Brain microvascular endothelial cell (primary cell): ENCODE data around the gene MYOM1.

Experiments
- DNase-seq: peaks from one replicate; pipeline ENCODE4 v3.0.0-alpha.2; 2020
- H3K27ac ChIP-seq: fragments of 250-450 bp; sonication (Bioruptor Pico); 2 replicates; pipeline ENCODE4 v1.5.1; 2020; ENCODE audit warnings: mild to moderate bottlenecking, moderate library complexity
- H3K27me3 ChIP-seq: fragments of 250-450 bp; sonication (Bioruptor Pico); replicated peaks from 2 replicates; pipeline ENCODE4 v1.5.1; 2020; ENCODE audit warnings: mild to moderate bottlenecking
- H3K36me3 ChIP-seq: fragments of 250-450 bp; sonication (Bioruptor Pico); replicated peaks from 2 replicates; pipeline ENCODE4 v1.5.1; 2020; ENCODE audit warnings: mild to moderate bottlenecking
- H3K4me3 ChIP-seq: 2 replicates; pipeline ENCODE4 v1.5.1; 2011; ENCODE audit warnings: low read depth, mild to moderate bottlenecking, control low read depth, low read length, moderate library complexity
- in situ Hi-C: cut with HindIII; loops from 2 replicates; pipeline ENCODE4 v1.10.0; 2017; ENCODE audit warnings: low sequenced_read_pairs, low pct_ligation_motif_present
- TF ChIP-seq, protein P1 (sequence below): IDR thresholded peaks from 2 replicates; pipeline ENCODE4 v1.5.1; 2011; ENCODE audit warnings: low read depth, mild to moderate bottlenecking, moderate library complexity, low read length, control low read depth, inconsistent platforms; ENCODE audit errors: missing control alignments

Gene MYOM1

DNA sequence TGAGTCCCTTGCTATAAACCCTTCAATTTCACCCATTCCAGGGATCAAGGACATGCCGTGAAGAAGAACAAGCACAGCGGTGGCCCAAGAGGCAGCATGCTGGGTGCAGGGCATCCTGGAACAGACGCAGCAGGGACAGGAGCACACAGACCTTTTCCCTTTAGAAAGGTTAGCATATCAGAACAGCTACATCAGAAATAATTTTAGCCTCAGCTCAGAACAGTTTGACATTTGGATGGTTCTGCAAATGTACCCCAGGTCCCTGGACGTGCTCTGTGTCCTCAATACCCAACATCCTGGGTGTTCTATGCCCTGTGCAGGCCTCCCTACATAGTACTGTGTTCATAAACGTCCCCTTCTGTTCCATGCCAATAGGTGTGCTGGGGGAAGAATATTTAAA is 80.4 kb downstream of the MYOM1 start:
- Histone ChIP-seq H3K27me3 (no peaks in the 10 kb centered on the region), H3K27ac (no peak overlapping the region), H3K4me3 (no peak overlapping the region), H3K36me3 (no peaks in the 10 kb centered on the region)
- DNase-seq, result no peak
- in situ Hi-C loops, result no loop called here
- TF ChIP-seq, protein P1, sequence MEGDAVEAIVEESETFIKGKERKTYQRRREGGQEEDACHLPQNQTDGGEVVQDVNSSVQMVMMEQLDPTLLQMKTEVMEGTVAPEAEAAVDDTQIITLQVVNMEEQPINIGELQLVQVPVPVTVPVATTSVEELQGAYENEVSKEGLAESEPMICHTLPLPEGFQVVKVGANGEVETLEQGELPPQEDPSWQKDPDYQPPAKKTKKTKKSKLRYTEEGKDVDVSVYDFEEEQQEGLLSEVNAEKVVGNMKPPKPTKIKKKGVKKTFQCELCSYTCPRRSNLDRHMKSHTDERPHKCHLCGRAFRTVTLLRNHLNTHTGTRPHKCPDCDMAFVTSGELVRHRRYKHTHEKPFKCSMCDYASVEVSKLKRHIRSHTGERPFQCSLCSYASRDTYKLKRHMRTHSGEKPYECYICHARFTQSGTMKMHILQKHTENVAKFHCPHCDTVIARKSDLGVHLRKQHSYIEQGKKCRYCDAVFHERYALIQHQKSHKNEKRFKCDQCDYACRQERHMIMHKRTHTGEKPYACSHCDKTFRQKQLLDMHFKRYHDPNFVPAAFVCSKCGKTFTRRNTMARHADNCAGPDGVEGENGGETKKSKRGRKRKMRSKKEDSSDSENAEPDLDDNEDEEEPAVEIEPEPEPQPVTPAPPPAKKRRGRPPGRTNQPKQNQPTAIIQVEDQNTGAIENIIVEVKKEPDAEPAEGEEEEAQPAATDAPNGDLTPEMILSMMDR, result no peak

DNA sequence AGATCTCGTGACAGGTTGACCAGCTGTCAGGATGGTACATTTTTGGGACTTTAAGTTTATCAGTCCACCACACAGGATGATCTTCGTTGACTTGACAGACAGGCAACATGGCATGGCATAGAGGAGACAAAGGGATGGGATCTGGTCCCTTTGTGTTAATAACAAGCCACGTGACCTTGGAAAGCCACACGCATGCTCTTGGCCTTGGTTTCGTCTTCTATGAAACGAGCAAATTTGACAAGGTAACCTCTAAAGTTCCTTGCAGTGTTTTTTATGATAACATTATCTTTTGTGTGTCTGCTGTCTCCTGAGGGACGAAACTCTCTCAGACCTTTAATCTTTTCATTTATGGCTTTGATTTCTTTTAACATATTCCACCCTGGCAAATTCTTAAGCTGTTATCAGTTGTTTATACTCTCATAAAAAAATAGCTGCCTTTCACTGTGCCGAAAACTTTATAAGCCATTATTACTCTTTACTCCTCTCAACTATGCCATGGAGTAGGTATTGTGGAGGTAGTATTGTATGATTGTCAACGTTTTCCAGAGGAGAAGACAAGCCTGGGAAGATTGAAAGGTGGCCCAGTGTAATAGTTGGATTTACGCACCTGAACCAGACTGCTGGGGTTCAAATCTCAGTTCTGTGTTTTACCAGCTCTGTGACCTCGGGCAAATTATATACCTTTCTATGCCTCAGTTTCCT is 81.3 kb downstream of the MYOM1 start:
- Histone ChIP-seq H3K36me3 (no peaks in the 10 kb centered on the region), H3K27ac (no peak overlapping the region), H3K27me3 (no peaks in the 10 kb centered on the region), H3K4me3 (no peak overlapping the region)
- in situ Hi-C loops, result no loop called here
- DNase-seq, result no peak
- TF ChIP-seq, protein P1, result no peak

DNA sequence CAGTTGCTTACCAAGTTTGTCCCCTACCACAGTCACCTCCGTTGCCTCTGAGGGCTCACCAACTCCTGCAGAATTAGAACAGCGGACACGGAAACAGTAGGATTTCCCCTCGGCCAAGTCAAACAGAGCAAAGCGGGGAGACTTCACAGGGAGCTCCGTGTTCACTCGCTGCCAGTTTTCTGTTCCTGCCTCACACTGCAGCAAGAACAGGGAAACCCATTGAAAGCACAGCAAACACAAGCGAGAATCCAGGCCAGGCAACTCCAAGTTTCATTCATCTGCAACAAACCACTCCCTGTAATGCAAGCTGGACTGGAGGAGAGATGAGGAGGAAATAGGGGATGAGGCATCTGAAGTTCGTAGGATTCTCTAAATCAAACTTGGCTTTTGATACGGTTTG is 84.2 kb downstream of the MYOM1 start:
- DNase-seq, result no peak

DNA sequence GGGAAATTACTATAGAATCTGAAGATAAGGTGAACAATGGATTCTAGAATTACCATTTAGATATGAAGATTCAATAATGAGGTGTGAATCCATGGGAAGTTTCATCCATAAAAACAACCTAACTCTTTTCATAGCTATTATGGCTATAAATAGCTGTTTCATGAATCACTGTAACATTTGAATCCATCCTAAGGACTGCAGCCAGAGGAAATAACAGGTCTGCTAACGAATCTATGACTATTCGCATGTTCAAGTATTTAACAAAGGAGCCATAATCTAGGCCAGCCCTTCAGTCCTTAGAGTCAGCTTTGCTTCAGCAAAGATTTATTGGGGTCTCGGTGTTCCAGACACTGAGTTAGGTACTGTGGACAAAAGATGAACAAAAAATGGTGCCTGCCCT is 87.1 kb downstream of the MYOM1 start:
- in situ Hi-C loops, result no loop called here
- Histone ChIP-seq H3K4me3 (no peak overlapping the region), H3K36me3 (no peaks in the 10 kb centered on the region), H3K27me3 (no peaks in the 10 kb centered on the region), H3K27ac (no peak overlapping the region)
- DNase-seq, result no peak
- TF ChIP-seq, protein P1, result no peak

More for the DNA sequence above, 84.2 kb downstream of the MYOM1 start:
- Histone ChIP-seq H3K27me3 (no peaks in the 10 kb centered on the region), H3K36me3 (no peaks in the 10 kb centered on the region), H3K27ac (no peak overlapping the region), H3K4me3 (no peak overlapping the region)
- in situ Hi-C loops, result no loop called here
- TF ChIP-seq, protein P1, result no peak

DNA sequence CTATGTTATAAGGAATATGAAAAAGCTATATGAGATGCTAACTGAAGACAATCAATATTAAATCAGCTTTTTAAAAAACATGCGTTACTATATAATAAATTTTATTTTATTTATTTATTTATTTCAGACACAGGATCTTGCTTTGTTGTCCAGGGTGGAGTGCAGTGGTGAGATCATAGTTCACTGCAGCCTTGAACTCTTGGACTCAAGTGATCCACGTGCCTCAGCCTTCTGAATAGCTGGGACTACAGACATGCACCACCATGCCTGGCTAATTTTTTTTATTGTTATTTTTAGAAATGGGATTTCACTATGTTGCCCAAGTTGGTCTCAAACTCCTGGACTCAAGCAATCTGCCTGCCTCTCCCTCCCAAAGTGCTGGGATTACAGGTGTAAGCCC is 89.4 kb downstream of the MYOM1 start:
- TF ChIP-seq, protein P1, result no peak
- H3K4me3 ChIP-seq, result no peak overlapping the region
- DNase-seq, result no peak
- H3K27me3 ChIP-seq, result no peaks in the 10 kb centered on the region
- in situ Hi-C loops, result no loop called here
- no peak overlapping the region for H3K27ac ChIP-seq
- no peaks in the 10 kb centered on the region for H3K36me3 ChIP-seq
